Stimulated activated naive CD8-positive, alpha-beta T cell treated with anti-CD3 and anti-CD28 coated beads, Interleukin-15, Interleukin-2, amounts not matched to agents 100 U/mL and 50 U/mL, for 24 hours (primary cell): Measurements from ENCODE around the gene SLC4A4.

Experiments used
- ATAC-seq: fragments of 150-1000 bp; cut with Tn5 transposase; one replicate; pipeline ENCODE4 v1.10.0; 2021
- DNase-seq: peaks from one replicate; pipeline ENCODE4 v3.0.0; 2021

The SLC4A4 gene

DNA sequence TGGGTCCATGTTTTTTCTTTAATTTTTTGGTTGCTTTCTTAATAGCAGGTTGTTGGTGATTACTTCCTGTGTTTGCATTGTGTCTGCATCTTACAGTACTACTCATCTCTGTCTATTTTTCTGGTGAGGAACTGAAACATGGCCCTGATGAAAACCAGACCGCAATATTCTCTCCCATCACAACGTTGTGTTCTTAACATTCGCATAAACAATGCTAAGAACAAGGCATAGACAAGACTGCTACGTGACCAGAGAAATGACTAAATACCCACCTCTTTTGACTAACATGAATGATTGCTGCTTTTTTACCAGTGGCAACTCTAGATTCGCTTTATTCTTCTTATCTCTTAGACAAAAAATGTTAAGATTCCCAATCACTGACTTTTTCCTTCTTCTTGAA is 266.0 kb downstream of the SLC4A4 start:
- DNase-seq (no peak), ATAC-seq (no peak)

DNA sequence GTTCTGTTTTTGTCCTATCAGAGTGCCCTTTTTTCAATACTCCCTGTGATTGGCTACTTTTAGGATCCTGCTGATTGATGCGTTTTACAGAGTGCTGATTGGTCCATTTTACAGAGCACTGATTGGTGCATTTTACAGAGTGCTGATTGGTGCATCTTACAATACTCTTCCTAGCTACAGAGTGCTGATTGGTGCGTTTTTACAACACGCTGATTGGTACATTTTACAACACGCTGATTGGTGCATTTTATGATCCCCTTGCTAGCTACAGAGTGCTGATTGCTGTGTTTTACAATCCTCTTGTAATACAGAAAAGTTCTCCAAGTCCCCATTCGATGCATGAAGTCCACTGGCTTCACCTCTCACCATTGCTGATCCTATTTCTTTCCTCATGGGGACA is 268.3 kb downstream of the SLC4A4 start:
- ATAC-seq = no peak
- no peak for DNase-seq

DNA sequence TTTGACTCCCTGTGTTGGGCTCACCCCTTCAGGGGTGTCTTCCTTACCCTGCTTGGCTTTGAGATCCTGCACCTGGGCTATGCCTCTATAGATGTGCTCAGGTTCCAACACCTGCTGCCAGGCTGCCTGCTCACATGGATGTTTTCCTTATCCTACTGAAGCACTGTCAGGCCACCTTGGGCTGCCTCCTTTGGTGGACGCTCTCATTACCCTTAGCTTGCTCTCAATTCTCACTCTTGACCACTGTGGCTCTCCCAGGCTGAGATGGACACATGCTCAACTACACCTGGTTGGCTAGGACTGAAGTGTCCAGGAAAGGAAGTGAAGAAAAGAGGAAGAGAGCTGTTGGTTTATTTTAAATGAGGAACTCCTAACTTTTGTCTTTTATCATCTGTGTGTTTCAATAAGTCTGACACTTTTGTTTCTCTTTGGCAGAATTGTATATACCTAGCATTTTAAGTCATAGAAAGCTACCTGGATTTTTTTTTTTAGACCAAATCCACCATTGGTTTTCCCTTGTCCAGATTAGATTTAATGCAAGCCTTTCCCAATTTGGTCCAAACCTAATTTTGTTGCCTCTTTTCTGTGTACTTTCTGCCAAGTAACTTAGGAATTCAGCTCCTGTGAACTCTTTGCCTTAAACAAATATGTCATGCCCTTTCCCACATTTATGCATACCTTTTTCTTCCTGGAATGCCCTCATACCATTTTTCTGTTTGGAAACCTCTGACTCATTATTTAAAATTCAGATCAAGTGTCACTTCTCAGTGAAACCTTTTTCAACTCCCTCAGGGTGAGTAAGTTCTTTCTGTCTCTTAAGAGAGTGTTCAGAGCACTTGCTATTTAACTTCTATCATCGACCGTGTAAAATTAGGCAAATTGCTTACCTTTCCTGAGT is 269.2 kb downstream of the SLC4A4 start:
- DNase-seq (no peak), ATAC-seq (no peak)

DNA sequence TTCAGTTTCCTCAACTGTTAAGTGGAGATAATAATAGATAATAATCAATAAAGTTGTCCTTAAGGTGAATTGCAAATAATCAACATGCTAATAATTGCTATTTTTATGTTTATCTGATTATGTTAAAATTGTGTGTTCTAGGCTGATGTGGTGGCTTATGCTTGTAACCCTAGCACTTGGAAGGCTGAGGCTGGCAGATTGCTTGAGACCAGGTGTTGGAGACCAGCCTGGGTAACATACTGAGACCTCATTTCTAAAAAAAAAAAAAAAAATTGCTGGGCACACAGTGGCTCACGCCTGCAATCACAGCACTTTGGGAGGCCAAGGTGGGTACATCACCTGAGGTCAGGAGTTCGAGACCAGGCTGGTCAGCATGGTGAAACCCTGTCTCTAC is 269.9 kb downstream of the SLC4A4 start:
- ATAC-seq = no peak
- no peak for DNase-seq

DNA sequence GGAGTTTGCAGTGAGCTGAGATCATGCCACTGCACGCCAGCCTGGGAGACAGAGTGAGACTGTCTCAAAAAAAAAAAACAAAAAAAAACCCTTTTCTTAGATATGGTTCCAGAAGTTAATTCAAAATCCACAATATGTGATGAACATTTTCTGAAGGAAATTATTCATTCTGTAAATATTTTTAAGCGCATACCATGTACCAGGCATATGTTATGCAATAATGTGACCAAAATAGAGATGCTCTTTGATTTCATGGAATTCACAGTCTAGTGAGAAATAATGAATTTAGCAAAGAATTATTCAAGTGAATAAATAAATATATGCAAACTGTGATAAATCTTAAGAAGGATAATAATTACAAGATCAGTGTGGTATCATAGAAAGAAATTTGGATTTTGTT is 270.3 kb downstream of the SLC4A4 start:
- ATAC-seq = no peak

DNA sequence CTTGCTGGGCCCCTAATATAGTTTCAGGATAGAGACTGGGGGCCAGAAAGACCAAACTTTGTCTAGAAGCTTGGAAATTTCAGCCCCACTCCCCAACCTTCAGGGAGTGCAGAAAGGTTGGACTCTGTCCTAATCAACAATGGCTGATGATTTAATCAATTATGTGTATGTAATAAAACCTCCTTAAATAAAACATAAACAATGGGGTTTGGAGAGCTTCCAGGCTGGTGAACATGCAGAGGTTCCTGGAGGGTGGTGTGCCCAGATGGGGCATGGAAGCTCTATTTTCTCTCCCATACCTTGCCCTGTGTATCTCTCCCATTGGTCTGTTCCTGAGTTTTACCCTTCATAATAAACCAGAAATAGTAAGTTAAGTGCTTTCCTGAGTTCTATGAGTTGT is 270.8 kb downstream of the SLC4A4 start:
- ATAC-seq = no peak
- no peak for DNase-seq

More for the DNA sequence above, 270.3 kb downstream of the SLC4A4 start:
- DNase-seq = no peak

DNA sequence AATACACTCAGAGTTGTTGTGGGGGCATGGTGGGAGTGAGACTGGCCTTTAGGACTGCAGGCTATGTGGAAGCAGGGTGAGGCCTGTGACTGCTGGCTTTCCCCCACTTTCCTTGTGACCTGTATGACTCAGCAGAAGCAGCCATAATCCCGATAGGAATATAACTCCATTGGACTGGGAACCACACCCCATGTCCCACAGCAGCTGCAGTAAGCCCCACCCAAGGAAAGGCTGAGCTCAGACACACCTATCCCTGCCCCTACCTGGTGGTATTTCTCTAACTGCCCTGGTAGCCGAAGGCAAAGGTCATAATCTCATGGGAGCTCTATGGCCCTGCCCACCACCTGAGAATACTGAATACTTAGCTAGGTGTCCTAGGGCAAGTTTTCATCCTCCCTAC is 275.8 kb downstream of the SLC4A4 start:
- no peak for ATAC-seq
- DNase-seq = no peak

DNA sequence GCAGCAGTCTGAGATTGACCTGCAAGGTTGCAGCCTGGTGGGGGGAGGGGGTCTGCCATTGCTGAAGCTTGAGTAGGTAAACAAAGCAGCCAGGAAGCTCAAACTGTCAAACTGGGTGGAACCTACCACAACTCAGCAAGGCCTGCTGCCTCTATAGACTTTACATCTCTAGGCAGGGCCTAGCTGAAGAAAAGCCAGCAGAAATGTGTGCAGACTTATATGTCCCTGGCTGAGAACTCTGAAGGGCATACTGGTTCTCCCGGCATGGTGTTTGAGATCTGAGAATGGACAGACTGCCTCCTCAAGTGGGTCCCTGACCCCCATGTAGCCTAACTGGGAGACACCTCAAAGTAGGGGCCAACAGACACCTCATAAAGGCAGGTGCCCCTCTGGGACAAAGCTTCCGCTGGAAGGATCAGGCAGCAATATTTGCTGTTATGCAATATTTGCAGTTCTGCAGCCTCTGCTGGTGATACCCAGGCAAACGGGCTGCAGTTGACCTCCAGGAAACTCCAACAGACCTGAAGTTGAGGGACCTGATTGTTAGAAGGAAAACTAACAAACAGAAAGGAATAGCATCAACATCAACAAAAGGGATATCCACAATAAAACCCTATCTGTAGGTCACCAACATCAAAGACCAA is 277.5 kb downstream of the SLC4A4 start:
- ATAC-seq (no peak), DNase-seq (no peak)
